Osteocyte (in vitro differentiated cells): ENCODE results near the gene AKAP17A. TPM values are rescaled to one million over a fixed set of nuclear protein-coding genes. Genes with fewer than 3 reads are reported as not detected.

Experiments
- DNase-seq: peaks from one replicate; pipeline ENCODE4 v3.0.0; 2021; ENCODE audit warnings: mixed read lengths; ENCODE audit not compliant: unreplicated experiment; ENCODE audit errors: extremely low spot score
- H3K27ac Mint-ChIP-seq: one replicate; pipeline ENCODE4 v1.8.0; 2021; ENCODE audit warnings: mild to moderate bottlenecking, mixed read lengths; ENCODE audit not compliant: unreplicated experiment
- H3K27me3 Mint-ChIP-seq: one replicate; pipeline ENCODE4 v1.8.0; 2021; ENCODE audit warnings: mixed read lengths; ENCODE audit not compliant: unreplicated experiment
- H3K36me3 Mint-ChIP-seq: one replicate; pipeline ENCODE4 v1.8.0; 2021; ENCODE audit warnings: mixed read lengths; ENCODE audit not compliant: unreplicated experiment
- H3K4me1 Mint-ChIP-seq: one replicate; pipeline ENCODE4 v1.8.0; 2021; ENCODE audit warnings: mixed read lengths; ENCODE audit not compliant: unreplicated experiment
- H3K4me3 Mint-ChIP-seq: one replicate; pipeline ENCODE4 v1.8.0; 2021; ENCODE audit warnings: mild to moderate bottlenecking, moderate library complexity, mixed read lengths; ENCODE audit not compliant: unreplicated experiment
- H3K9me3 Mint-ChIP-seq: one replicate; pipeline ENCODE4 v1.8.0; 2021; ENCODE audit warnings: mixed read lengths; ENCODE audit not compliant: unreplicated experiment
- total RNA-seq: library from RNA; stranded (reverse); gene quantifications from 2 replicates; pipeline ENCODE4 v1.2.1, GENCODE V29; 2021
- TF ChIP-seq, protein P1 (sequence below): fragments of 200-600 bp; sonication (generic); IDR thresholded peaks from 2 replicates; pipeline ENCODE4 v1.5.0; 2021; ENCODE audit warnings: antibody characterized with exemption, mild to moderate bottlenecking, moderate library complexity

AKAP17A gene
- total RNA-seq, 1 donor from 2014 or later: 48.7 TPM

- Mint-ChIP-seq H3K9me3 (no peaks in the 10 kb centered on the region), H3K27ac (no peak overlapping the region), H3K27me3 (no peaks in the 10 kb centered on the region), H3K4me1 (no peaks in the 10 kb centered on the region), H3K36me3 (no peaks in the 10 kb centered on the region), H3K4me3 (no peak overlapping the region)
- peak; percentile 23 for DNase-seq
- TF ChIP-seq, protein P1, sequence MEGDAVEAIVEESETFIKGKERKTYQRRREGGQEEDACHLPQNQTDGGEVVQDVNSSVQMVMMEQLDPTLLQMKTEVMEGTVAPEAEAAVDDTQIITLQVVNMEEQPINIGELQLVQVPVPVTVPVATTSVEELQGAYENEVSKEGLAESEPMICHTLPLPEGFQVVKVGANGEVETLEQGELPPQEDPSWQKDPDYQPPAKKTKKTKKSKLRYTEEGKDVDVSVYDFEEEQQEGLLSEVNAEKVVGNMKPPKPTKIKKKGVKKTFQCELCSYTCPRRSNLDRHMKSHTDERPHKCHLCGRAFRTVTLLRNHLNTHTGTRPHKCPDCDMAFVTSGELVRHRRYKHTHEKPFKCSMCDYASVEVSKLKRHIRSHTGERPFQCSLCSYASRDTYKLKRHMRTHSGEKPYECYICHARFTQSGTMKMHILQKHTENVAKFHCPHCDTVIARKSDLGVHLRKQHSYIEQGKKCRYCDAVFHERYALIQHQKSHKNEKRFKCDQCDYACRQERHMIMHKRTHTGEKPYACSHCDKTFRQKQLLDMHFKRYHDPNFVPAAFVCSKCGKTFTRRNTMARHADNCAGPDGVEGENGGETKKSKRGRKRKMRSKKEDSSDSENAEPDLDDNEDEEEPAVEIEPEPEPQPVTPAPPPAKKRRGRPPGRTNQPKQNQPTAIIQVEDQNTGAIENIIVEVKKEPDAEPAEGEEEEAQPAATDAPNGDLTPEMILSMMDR: no peak
These were observed 12.8 kb upstream of the AKAP17A start for GRCh38 chrX:1578511-1579173.

DNA sequence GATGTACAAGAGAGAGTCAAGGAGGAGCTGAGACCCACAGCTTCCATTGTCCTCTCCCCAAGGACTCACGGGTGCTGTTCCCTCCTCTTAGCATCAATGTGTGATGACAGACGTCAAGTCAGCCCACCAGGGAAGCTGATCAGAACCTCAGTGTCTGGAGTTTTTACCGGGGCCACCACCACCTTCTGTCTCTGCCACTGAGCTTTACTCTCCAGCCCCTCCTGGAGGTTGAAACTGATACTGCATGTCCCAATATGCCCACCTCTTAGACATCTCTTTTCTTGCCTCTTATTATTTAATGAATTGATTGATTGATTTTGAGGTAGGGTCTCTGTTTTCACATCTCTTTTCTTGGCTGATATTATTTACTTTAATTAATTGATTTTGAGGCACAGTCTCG is 10.3 kb upstream of the AKAP17A start:
- H3K36me3 Mint-ChIP-seq: no peaks in the 10 kb centered on the region
- no peaks in the 10 kb centered on the region for H3K27me3 Mint-ChIP-seq
- H3K4me3 Mint-ChIP-seq: no peak overlapping the region
- H3K9me3 Mint-ChIP-seq: no peaks in the 10 kb centered on the region
- no peak overlapping the region for H3K27ac Mint-ChIP-seq
- TF ChIP-seq, protein P1: peak; percentile 70
- DNase-seq: peak; percentile 85
- no peaks in the 10 kb centered on the region for H3K4me1 Mint-ChIP-seq

DNA sequence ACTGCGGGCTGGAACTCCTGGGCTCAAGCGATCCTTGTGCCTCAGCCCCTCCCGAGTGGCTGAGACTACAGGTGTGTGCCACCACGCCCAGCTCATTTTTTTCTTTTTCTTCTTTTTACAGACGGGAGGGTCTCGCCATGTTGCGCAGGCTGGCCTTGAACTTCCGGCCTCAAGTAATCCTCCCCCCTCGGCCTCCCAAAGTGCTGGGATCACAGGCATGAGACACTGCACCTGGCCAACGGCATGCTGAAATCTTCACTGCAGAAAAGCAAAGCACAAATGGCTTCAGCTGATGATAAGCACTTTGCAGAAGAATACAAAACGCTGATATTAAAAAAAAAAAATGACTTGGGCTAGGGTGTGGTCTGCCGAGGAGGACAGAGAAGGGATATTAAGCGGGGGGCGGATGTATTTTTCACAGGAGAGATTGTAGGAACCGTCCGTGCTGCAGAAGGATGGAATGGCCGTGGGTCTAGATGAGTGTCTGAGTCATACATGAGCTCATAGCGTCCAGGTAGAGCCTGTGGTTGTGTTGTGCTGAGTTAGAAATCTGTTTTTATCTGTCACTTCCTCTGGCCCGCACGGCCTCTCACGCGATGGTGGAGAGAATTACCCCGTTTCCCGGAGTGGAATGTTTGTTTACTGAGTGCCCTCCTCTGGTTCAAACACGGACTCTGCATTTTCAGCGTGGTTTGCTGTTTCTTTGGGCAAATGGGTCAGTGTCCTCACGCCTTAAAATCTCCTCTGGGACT is 8.5 kb upstream of the AKAP17A start:
- H3K4me3 Mint-ChIP-seq: no peak overlapping the region
- no peak for DNase-seq
- H3K36me3 Mint-ChIP-seq: no peaks in the 10 kb centered on the region
- no peaks in the 10 kb centered on the region for H3K27me3 Mint-ChIP-seq
- H3K4me1 Mint-ChIP-seq: peaks cover 2% of the 10 kb centered on the region
- TF ChIP-seq, protein P1: no peak
- no peak overlapping the region for H3K27ac Mint-ChIP-seq
- no peaks in the 10 kb centered on the region for H3K9me3 Mint-ChIP-seq

DNA sequence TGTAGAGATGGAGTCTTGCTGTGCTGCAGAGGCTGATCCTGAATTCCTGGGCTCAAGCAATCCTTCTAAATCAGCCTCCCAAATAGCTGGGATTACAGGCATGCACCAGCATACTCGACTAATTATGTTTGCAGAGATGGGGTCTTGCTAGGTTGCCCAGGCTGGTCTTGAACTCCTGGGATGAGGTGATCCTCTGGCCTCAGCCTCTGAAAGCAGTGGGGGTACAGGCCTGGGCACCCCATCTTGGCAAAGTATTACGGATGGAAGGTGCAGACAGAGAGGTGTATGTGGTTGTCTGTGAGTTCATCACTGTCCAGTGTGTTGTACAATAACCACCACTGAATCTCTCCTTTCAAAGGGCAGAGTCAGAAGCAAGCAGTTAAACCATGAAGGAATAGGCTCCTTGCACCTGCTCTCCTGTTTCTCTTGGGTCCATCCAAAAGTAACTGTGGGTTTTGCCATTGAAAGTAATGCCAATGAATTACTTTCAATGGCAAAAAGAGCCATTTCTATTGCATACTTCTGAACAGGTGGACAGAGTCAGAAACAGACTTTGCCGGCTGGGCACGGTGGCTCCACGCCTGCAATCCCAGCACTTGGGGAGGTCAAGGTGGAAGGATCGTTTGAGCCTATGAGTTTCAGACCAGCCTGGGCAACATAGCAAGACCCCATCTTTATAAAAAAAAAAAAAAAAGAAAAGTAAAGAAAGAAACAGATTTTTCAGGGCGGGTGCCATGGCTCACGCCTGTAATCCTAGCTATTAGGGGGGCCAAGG is 7.0 kb upstream of the AKAP17A start:
- TF ChIP-seq, protein P1: no peak
- Mint-ChIP-seq H3K4me1 (peaks cover 2% of the 10 kb centered on the region), H3K9me3 (no peaks in the 10 kb centered on the region), H3K27me3 (no peaks in the 10 kb centered on the region), H3K27ac (no peak overlapping the region), H3K4me3 (no peak overlapping the region), H3K36me3 (no peaks in the 10 kb centered on the region)
- no peak for DNase-seq

- no peak overlapping the region for H3K27ac Mint-ChIP-seq
- H3K4me1 Mint-ChIP-seq: peaks cover 2% of the 10 kb centered on the region
- no peaks in the 10 kb centered on the region for H3K27me3 Mint-ChIP-seq
- TF ChIP-seq, protein P1: no peak
- DNase-seq: peak; percentile 60
- H3K9me3 Mint-ChIP-seq: no peaks in the 10 kb centered on the region
- H3K4me3 Mint-ChIP-seq: no peak overlapping the region
- H3K36me3 Mint-ChIP-seq: no peaks in the 10 kb centered on the region
These were observed 4.2 kb upstream of the AKAP17A start for GRCh38 chrX:1587161-1587560.
